ENCODE measurements around the gene TRIM24.
"Not testable (repeated sequence)": the region's sequence is repeated elsewhere in the genome, so short reads cannot be mapped to it uniquely, and the experiment has no call there.

Gene TRIM24

GRCh38 chr7:138520742-138521141 is 60.7 kb downstream of the TRIM24 start:
- no peak for DNase-seq (ENCODE audit: extremely low read depth, low read depth)
- TF ChIP-seq, protein P1, sequence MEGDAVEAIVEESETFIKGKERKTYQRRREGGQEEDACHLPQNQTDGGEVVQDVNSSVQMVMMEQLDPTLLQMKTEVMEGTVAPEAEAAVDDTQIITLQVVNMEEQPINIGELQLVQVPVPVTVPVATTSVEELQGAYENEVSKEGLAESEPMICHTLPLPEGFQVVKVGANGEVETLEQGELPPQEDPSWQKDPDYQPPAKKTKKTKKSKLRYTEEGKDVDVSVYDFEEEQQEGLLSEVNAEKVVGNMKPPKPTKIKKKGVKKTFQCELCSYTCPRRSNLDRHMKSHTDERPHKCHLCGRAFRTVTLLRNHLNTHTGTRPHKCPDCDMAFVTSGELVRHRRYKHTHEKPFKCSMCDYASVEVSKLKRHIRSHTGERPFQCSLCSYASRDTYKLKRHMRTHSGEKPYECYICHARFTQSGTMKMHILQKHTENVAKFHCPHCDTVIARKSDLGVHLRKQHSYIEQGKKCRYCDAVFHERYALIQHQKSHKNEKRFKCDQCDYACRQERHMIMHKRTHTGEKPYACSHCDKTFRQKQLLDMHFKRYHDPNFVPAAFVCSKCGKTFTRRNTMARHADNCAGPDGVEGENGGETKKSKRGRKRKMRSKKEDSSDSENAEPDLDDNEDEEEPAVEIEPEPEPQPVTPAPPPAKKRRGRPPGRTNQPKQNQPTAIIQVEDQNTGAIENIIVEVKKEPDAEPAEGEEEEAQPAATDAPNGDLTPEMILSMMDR (IDR thresholded peaks at IDR 0.05; ENCODE audit: low read depth, low read length) = no peak

GRCh38 chr7:138521837-138522461 is 61.9 kb downstream of the TRIM24 start:
- TF ChIP-seq, protein P1 (IDR thresholded peaks at IDR 0.05; ENCODE audit: low read depth, low read length) = no peak
- no peak for DNase-seq (ENCODE audit: extremely low read depth, low read depth)

DNA sequence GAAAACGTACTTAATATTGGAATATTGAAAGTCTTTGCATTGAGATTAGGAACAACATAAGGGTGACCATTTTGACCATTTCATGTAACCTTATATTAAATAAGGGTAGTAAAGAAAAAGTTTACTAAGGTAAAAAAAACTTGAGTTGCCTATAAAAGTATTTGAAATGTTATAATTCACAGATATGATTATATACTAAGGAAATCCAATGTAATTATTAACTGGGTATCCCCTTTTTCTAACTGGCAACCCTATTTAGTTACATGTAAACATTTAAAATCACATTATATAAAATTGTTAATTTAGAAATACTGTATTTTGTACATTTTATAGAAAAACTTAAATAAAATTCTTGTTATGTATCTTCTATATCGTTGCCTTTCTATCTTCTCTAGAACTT is 64.2 kb downstream of the TRIM24 start:
- no peak for DNase-seq (ENCODE audit: extremely low read depth, low read depth)
- TF ChIP-seq, protein P1 (IDR thresholded peaks at IDR 0.05; ENCODE audit: low read depth, low read length) = no peak

DNA sequence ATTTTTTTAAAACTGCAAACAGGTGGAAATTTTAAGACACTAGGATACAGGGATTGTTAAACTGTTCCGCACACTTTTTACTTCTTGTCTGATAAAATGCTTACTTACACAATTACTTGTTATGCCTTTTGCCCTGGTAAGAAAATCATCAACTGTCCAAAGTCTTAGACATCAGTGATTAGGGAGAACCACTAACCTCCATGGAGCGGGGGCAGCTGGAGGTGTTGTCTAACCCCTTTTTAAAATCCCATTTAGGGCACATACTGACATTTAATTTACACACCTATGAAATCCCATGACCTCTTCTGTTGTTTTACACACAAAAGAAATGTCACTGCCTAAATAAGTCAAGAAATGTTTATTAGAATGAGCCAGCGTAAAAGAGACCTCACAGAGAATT is 65.7 kb downstream of the TRIM24 start:
- TF ChIP-seq, protein P1 (IDR thresholded peaks at IDR 0.05; ENCODE audit: low read depth, low read length) = no peak
- no peak for DNase-seq (ENCODE audit: extremely low read depth, low read depth)

DNA sequence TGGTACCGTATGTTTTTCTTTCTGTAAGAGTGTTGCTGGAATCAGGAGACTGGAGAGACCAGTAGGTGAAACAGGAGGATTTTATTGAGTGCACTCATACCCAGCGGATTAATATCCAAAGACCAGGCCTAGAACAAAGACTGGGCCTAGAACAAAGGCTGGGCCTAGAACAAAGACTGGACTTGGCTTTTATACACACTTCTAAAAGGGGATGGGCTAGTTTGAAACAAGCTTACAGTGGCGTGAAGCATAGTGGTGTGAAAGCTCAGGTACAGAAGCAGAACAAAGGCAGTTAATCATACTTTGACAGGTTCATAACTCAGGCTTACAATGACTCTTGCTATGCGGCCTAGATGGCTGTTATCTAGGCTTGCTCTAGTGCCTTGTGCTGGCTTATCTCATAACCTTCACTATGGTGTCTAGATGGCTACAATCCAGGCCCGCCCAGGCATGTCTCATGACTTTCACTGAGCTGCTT is 67.7 kb downstream of the TRIM24 start:
- TF ChIP-seq, protein P1 (IDR thresholded peaks at IDR 0.05; ENCODE audit: low read depth, low read length) = no peak
- no peak for DNase-seq (ENCODE audit: extremely low read depth, low read depth)

GRCh38 chr7:138536833-138537232 is 76.8 kb downstream of the TRIM24 start:
- not testable (repeated sequence) for DNase-seq (ENCODE audit: extremely low read depth, low read depth)

DNA sequence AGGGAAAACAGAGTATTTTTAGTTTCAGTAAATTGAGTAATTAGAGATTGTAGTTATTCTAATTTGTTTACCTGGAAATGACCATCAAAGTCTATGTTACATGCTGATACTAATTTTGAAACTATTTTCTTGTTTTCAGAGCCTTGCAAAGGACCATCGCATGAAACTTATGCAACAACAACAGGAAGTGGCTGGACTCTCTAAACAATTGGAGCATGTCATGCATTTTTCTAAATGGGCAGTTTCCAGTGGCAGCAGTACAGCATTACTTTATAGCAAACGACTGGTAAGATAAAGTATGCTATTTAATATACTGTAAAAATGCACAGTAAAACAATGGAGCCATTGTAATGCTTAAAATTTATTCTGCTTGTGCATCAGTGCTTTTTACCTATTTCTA is 78.5 kb downstream of the TRIM24 start:
- TF ChIP-seq, protein P1 (IDR thresholded peaks at IDR 0.05; ENCODE audit: low read depth, low read length) = no peak
- peak; percentile 34 for DNase-seq (ENCODE audit: extremely low read depth, low read depth)
